A549 (cell line): ENCODE measurements around the gene LAMTOR2. TPM values are rescaled to one million over a fixed set of nuclear protein-coding genes. Genes with fewer than 3 reads are reported as not detected.

Source experiments
- ATAC-seq, 2 experiments: fragments of 200-7000 bp in 1 of 2; fragments of >200 bp in 1 of 2; cut with Nextera tagmentation in 1 of 2; cut with Tn5 transposase in 1 of 2; 3 replicates each; pipeline versions ENCODE4 v1.8.0 to v1.9.1; 2018 to 2020; ENCODE audit warnings: mild to moderate bottlenecking in 1 of 2, moderate library complexity in 1 of 2
- CTCF ChIA-PET: fragments of 300-600 bp; sonication (Branson Sonifier 250); formaldehyde crosslinking; extraction: SDS; loops from one replicate; lab custom pipeline; 2021; ENCODE audit warnings: antibody characterized with exemption, inconsistent platforms; lab: Yijun Ruan, JAX
- POLR2A ChIA-PET: fragments of 350-600 bp; formaldehyde crosslinking; extraction: SDS; loops from one replicate; lab custom pipeline; 2021; ENCODE audit warnings: antibody characterized with exemption, inconsistent platforms; lab: Yijun Ruan, JAX
- DNase-seq, 2 experiments: peaks; one replicate each; pipeline versions ENCODE4 v3.0.0 to v3.0.0-alpha.2; 2011 to 2016; ENCODE audit warnings: low read depth in 1 of 2, low spot score in 1 of 2
- FAIRE-seq: peaks from 2 replicates; lab custom pipeline; 2011; peaks lifted over from hg19 to GRCh38; lab: Jason Lieb, UNC
- H3K27ac ChIP-seq, 2 experiments: fragments of >200 bp; sonication (Bioruptor Twin); formaldehyde crosslinking; 3 replicates each; pipeline ENCODE4 v1.5.1; 2016 to 2017
- H3K4me1 ChIP-seq: fragments of >200 bp; sonication (Bioruptor Twin); formaldehyde crosslinking; 3 replicates; pipeline ENCODE4 v1.6.1; 2016
- H3K4me2 ChIP-seq: fragments of >200 bp; sonication (Bioruptor Twin); formaldehyde crosslinking; 3 replicates; pipeline ENCODE4 v1.6.1; 2016
- H3K4me3 ChIP-seq: fragments of >200 bp; sonication (Bioruptor Twin); formaldehyde crosslinking; 3 replicates; pipeline ENCODE4 v1.5.1; 2016
- H3K9me3 ChIP-seq: fragments of >200 bp; sonication (Bioruptor Twin); formaldehyde crosslinking; 3 replicates; pipeline ENCODE4 v1.6.1; 2016
- CHD2 ChIP-seq: fragments of 150-350 bp; IDR thresholded peaks from 2 replicates; pipeline ENCODE4 v1.6.1; 2014; ENCODE audit warnings: low read length; ENCODE audit not compliant: partially characterized antibody
- FOSB ChIP-seq: fragments of 250-450 bp; sonication (Bioruptor Pico); IDR thresholded peaks from 2 replicates; pipeline ENCODE4 v1.5.0; 2020; ENCODE audit warnings: mild to moderate bottlenecking, moderate library complexity
- HDAC2 ChIP-seq: fragments of 200-600 bp; sonication (generic); IDR thresholded peaks from 2 replicates; pipeline ENCODE4 v1.6.1; 2016
- HEYL ChIP-seq: fragments of 250-450 bp; sonication (Bioruptor Pico); IDR thresholded peaks from 2 replicates; pipeline ENCODE4 v1.8.0; 2021; ENCODE audit warnings: mild to moderate bottlenecking, moderate library complexity
- HOXA7 ChIP-seq: fragments of 250-450 bp; sonication (Bioruptor Pico); IDR thresholded peaks from 2 replicates; pipeline ENCODE4 v1.5.0; 2020; ENCODE audit warnings: mild to moderate bottlenecking, moderate library complexity
- JUN ChIP-seq, 2 experiments: fragments of >200 bp; sonication (Bioruptor Twin); formaldehyde crosslinking; IDR thresholded peaks; 2 replicates in 1 of 2; 3 replicates in 1 of 2; pipeline ENCODE4 v1.6.1; 2016 to 2017
- KDM1A ChIP-seq: fragments of 200-600 bp; sonication (generic); IDR thresholded peaks from 2 replicates; pipeline ENCODE4 v1.6.1; 2016; ENCODE audit warnings: low read depth, mild to moderate bottlenecking
- KDM5A ChIP-seq: fragments of 200-600 bp; sonication (generic); IDR thresholded peaks from 2 replicates; pipeline ENCODE4 v1.6.1; 2016; ENCODE audit warnings: antibody characterized with exemption, mild to moderate bottlenecking
- MAFK ChIP-seq: fragments of 450-650 bp; IDR thresholded peaks from 2 replicates; pipeline ENCODE4 v1.6.1; 2014; ENCODE audit not compliant: partially characterized antibody
- MAZ ChIP-seq: fragments of 150-350 bp; IDR thresholded peaks from 2 replicates; pipeline ENCODE4 v1.6.1; 2014; ENCODE audit warnings: antibody characterized with exemption, low read depth, low read length, borderline replicate concordance
- POLR2A ChIP-seq: IDR thresholded peaks from 2 replicates; pipeline ENCODE4 v1.6.1; 2012; ENCODE audit warnings: mild to moderate bottlenecking, low read length
- RAD21 ChIP-seq, 2 experiments: fragments of >200 bp in 1 of 2; sonication (Bioruptor Twin) in 1 of 2; formaldehyde crosslinking in 1 of 2; IDR thresholded peaks in 1 of 2; conservative IDR thresholded peaks in 1 of 2; 2 replicates in 1 of 2; 3 replicates in 1 of 2; pipeline ENCODE4 v1.6.1; 2012 to 2018; ENCODE audit warnings: inconsistent platforms in 1 of 2
- RCOR1 ChIP-seq: fragments of 150-350 bp; IDR thresholded peaks from 2 replicates; pipeline ENCODE4 v1.6.1; 2014; ENCODE audit warnings: antibody characterized with exemption, low read length, low read depth
- ZNF302 ChIP-seq: fragments of 250-450 bp; sonication (Bioruptor Pico); IDR thresholded peaks from 2 replicates; pipeline ENCODE4 v1.9.0; 2021; ENCODE audit warnings: inconsistent platforms, mild to moderate bottlenecking, moderate library complexity
- ZSCAN20 ChIP-seq: fragments of 250-450 bp; sonication (Bioruptor Pico); IDR thresholded peaks from 2 replicates; pipeline ENCODE4 v1.8.0; 2022; ENCODE audit warnings: mild to moderate bottlenecking, moderate library complexity
- WGBS: methylation state at CpG from one replicate; pipeline ENCODE4 v1.1.6; 2017; ENCODE audit errors: missing lambda C conversion rate; 5-methylcytosine and 5-hydroxymethylcytosine counted together
- polyA plus RNA-seq, 4 experiments: library from polyadenylated mRNA; depleted of rRNA in 3 of 4; stranded (reverse); fragments of >200 nt; fragmentation: RNase III in 1 of 4; extraction: RNeasy Plus Mini Kit Qiagen cat#74134 plus additional on column Dnase treatment in 1 of 4; gene quantifications; 2 replicates in 3 of 4; 3 replicates in 1 of 4; pipeline ENCODE4 v1.2.3, GENCODE V29; 2011 to 2017
- TF ChIP-seq, protein P1 (sequence below): fragments of >200 bp; sonication (Bioruptor Twin); formaldehyde crosslinking; IDR thresholded peaks from 3 replicates; pipeline ENCODE4 v1.6.1; 2016
- TF ChIP-seq, protein P2 (sequence below): fragments of 250-450 bp; sonication (Bioruptor Pico); IDR thresholded peaks from 2 replicates; pipeline ENCODE4 v1.5.0; 2021; ENCODE audit warnings: mild to moderate bottlenecking, moderate library complexity, borderline replicate concordance
- TF ChIP-seq, protein P3 (sequence below): IDR thresholded peaks from 2 replicates; pipeline ENCODE4 v1.6.1; 2012; ENCODE audit warnings: low read depth, borderline replicate concordance
- TF ChIP-seq, protein P4 (sequence below): IDR thresholded peaks from 2 replicates; pipeline ENCODE4 v1.6.1; 2012

Gene LAMTOR2
- polyA plus RNA-seq, 2 of the 4 experiments (the other 2 are of a cell fraction), result 63.0 to 171 TPM

DNA sequence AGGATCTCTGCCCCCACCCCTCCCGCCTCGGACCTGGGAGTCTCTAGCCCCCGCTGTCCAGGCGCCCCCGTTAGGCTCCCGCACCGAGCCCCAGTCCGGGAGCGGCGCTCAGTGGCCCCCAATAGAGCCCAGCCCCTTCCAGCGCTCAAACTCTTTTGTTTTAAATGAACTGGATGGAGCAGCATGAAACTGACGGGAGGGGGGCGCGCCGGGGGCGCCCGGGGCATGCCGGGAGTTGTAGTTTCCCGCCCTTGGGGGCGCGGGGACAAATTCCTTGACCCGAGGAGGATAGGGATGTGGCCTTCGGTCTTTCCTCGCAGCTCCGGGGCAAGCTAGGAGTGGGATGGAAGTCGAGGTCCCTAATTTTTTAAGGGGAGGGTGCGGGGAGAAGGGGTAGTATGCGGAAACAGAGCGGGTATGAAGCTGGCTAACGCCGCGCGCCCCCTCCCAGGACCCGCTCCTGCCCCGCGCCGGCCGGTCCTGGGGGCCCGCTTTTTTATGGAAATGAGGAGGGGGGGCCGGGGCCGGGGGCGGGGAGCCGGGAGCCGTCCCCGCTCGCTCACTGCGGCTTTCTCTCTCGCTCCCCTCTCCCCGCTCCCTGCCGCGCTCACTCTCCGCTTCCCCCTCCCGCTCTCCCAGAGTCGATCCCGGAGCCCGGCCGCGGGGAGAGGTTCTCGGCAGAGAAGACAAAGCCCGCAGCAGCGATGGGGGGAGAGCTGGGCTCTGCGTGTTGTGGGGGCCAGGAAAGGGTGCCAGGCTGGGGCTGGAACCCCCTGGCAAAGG is 27.9 kb downstream of the LAMTOR2 start, which contains the start of gene MEX3A:
MEX3A (minus strand) TSS at position 157 of the 783 bp plus-strand sequence. CDS start 467 bp downstream, outside the sequence.
- TF ChIP-seq, protein P1, sequence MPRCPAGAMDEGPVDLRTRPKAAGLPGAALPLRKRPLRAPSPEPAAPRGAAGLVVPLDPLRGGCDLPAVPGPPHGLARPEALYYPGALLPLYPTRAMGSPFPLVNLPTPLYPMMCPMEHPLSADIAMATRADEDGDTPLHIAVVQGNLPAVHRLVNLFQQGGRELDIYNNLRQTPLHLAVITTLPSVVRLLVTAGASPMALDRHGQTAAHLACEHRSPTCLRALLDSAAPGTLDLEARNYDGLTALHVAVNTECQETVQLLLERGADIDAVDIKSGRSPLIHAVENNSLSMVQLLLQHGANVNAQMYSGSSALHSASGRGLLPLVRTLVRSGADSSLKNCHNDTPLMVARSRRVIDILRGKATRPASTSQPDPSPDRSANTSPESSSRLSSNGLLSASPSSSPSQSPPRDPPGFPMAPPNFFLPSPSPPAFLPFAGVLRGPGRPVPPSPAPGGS, result peak; percentile 28; the same call in 1 of the 3 replicates
- TF ChIP-seq, protein P2, sequence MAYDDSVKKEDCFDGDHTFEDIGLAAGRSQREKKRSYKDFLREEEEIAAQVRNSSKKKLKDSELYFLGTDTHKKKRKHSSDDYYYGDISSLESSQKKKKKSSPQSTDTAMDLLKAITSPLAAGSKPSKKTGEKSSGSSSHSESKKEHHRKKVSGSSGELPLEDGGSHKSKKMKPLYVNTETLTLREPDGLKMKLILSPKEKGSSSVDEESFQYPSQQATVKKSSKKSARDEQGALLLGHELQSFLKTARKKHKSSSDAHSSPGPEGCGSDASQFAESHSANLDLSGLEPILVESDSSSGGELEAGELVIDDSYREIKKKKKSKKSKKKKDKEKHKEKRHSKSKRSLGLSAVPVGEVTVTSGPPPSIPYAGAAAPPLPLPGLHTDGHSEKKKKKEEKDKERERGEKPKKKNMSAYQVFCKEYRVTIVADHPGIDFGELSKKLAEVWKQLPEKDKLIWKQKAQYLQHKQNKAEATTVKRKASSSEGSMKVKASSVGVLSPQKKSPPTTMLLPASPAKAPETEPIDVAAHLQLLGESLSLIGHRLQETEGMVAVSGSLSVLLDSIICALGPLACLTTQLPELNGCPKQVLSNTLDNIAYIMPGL (CRISPR knock-in tag), result no peak
- TF ChIP-seq ZNF302 (CRISPR knock-in tag) (no peak), HEYL (CRISPR knock-in tag) (no peak), ZSCAN20 (CRISPR knock-in tag) (no peak), FOSB (CRISPR knock-in tag) (no peak), MAZ (peak; percentile 46; the same call in 1 of the 2 replicates), CHD2 (no peak), POLR2A (0 out of 2 replicates have a peak, but pooled peaks have one; percentile 9)
- TF ChIP-seq, protein P3, sequence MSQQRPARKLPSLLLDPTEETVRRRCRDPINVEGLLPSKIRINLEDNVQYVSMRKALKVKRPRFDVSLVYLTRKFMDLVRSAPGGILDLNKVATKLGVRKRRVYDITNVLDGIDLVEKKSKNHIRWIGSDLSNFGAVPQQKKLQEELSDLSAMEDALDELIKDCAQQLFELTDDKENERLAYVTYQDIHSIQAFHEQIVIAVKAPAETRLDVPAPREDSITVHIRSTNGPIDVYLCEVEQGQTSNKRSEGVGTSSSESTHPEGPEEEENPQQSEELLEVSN, result peak; percentile 68; the same call in 1 of the 2 replicates
- TF ChIP-seq, protein P4, sequence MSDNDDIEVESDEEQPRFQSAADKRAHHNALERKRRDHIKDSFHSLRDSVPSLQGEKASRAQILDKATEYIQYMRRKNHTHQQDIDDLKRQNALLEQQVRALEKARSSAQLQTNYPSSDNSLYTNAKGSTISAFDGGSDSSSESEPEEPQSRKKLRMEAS, result peak; percentile 78
- no peak for FAIRE-seq
- peak within 1 kb of the TSS; percentile 100 for H3K4me2 ChIP-seq
- WGBS, result 3% methylated on average over 22 of the region's 62 CpGs
- ChIA-PET CTCF (interaction anchor here (0.6 to 29.4 kb wide), 9 partner anchors 9 to 143 kb away, joined by 3 to 2239 read pairs (median 4); partner anchors contain the start of genes LMNA and SEMA4A), POLR2A (interaction anchor here (0.6 to 1.4 kb wide), 3 partner anchors 31 to 253 kb away, joined by 3 to 6 read pairs (median 4); no protein-coding TSS in a partner anchor)
- DNase-seq, result peak; percentile 59 to 86
- H3K4me3 ChIP-seq, result peak within 1 kb of the TSS; percentile 83
- H3K27ac ChIP-seq, result peak within 1 kb of the TSS; percentile 88 to 93
- peak; percentile 78 to 88 for ATAC-seq
- H3K9me3 ChIP-seq, result no peaks in the 10 kb centered on the region
- peaks cover 29% of the 10 kb centered on the region for H3K4me1 ChIP-seq

DNA sequence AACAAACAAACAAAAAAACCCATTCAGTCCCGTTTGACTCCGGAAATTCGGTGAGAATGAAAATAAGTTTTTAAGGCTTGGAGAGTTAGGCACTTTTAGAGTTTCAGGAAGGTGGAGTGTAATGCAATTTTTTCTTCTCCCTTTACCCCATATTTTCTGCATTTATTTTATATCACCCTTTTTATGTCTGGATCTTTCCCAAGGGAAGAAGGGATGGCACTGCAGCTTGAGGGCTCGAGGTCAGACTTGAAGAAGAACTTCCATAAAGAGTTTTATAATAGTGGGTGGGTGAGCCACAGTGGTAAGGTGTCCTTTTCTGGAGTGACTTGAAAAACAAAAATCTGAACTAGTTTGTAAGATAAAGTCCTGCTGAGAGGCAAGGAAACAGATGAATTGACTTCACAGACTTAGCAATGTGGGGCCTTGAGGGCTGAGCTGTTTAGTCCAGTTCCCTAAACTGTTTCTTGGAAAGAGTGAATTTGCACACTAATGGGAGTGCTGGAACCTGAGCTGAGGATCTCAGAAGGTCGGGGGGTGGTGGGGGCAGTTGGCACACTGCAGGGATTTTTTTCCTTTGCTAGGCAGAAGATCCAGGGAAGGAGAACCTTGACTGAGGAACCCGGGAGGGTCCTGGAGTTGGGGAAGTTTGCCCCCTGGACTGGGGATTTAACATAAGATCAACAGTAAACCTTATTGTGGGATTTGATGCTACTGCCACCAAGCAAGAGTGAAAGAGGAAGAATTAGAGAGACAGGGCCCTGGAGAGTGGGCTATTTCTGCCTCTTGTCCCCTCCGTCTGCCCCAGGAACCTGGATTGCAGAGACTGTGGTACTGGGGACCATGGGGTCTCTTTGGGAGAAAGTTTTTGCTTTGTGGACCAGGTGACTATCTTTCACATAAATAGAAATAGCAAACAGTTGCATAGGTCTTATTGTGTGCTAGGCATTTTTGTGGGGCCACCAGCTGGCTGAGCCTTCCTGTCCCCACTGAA is 29.5 kb downstream of the LAMTOR2 start:
- Histone ChIP-seq H3K27ac (no peak overlapping the region), H3K4me2 (peak overlapping the region; percentile 100; the same call in 1 of the 3 replicates), H3K4me3 (no peak overlapping the region), H3K9me3 (no peaks in the 10 kb centered on the region), H3K4me1 (peaks cover 29% of the 10 kb centered on the region)
- ChIA-PET POLR2A (no interaction called here), CTCF (interaction anchor here (2.1 to 29.4 kb wide), 4 partner anchors 12 to 141 kb away, joined by 5 to 2239 read pairs (median 28); partner anchors contain the start of genes LMNA and SEMA4A)
- 88% methylated on average over 6 of the region's 7 CpGs for WGBS
- peak; percentile 19; the same call in 1 of the 2 replicates for TF ChIP-seq HDAC2
- TF ChIP-seq RAD21 (conservative IDR thresholded peaks at IDR 0.05 in 1 of 2, IDR thresholded peaks at IDR 0.05 in 1 of 2), result no peak
- TF ChIP-seq RCOR1, result no peak
- TF ChIP-seq HOXA7 (CRISPR knock-in tag), result no peak
- TF ChIP-seq KDM5A, result no peak
- no peak for TF ChIP-seq MAFK
- TF ChIP-seq KDM1A, result peak; percentile 84; the same call in 1 of the 2 replicates
- no peak for TF ChIP-seq JUN (IDR thresholded peaks at IDR 0.05)
- FAIRE-seq, result no peak
- DNase-seq, result no peak
- ATAC-seq, result no peak
